CD14-positive monocyte (primary cell): ENCODE measurements around the gene SCAPER. TPM values are rescaled to one million over a fixed set of nuclear protein-coding genes. Genes with fewer than 3 reads are reported as not detected.

ENCODE experiments used
- DNase-seq, 3 donors: peaks; one replicate each; pipeline ENCODE4 v3.0.0-alpha.2; 2011 to 2022
- H2AFZ ChIP-seq: 2 replicates; pipeline ENCODE4 v1.6.0; 2012; ENCODE audit warnings: mild to moderate bottlenecking, low read depth, low read length, inconsistent platforms; ENCODE audit not compliant: insufficient read depth, poor library complexity, severe bottlenecking
- H3K27ac ChIP-seq, 2 donors: 1 replicate in 1 of 2; 2 replicates in 1 of 2; pipeline ENCODE4 v1.5.1; 2012 to 2013; ENCODE audit warnings: low read length in 2 of 2, control low read depth in 1 of 2, inconsistent platforms in 1 of 2, low read depth in 1 of 2, mild to moderate bottlenecking in 1 of 2
- H3K27me3 ChIP-seq, 2 donors: one replicate each; pipeline versions ENCODE4 v1.6.0 to v1.6.1; 2011 to 2013; ENCODE audit warnings: low read length in 2 of 2; ENCODE audit not compliant: control insufficient read depth in 2 of 2, insufficient read depth in 2 of 2
- H3K36me3 ChIP-seq, 2 donors: replicated peaks in 1 of 2; 1 replicate in 1 of 2; 2 replicates in 1 of 2; pipeline versions ENCODE4 v1.5.1 to v1.6.1; 2012 to 2013; ENCODE audit warnings: low read length in 2 of 2, control low read depth in 1 of 2, inconsistent platforms in 1 of 2, mild to moderate bottlenecking in 1 of 2; ENCODE audit not compliant: insufficient read depth in 2 of 2, control insufficient read depth in 1 of 2
- H3K4me1 ChIP-seq, 2 donors: 1 replicate in 1 of 2; 2 replicates in 1 of 2; pipeline versions ENCODE4 v1.5.1 to v1.6.1; 2012 to 2013; ENCODE audit warnings: low read length in 2 of 2, control low read depth in 1 of 2, inconsistent platforms in 1 of 2, mild to moderate bottlenecking in 1 of 2, moderate library complexity in 1 of 2; ENCODE audit not compliant: insufficient read depth in 2 of 2, control insufficient read depth in 1 of 2
- H3K4me2 ChIP-seq: replicated peaks from 2 replicates; pipeline ENCODE3; 2012; ENCODE audit warnings: low read length, moderate library complexity, mild to moderate bottlenecking; ENCODE audit not compliant: poor library complexity, severe bottlenecking; ENCODE audit errors: extremely low read depth
- H3K4me3 ChIP-seq, 3 experiments: fragments of 200-600 bp in 1 of 3; sonication (generic) in 1 of 3; replicated peaks in 1 of 3; 1 replicate in 2 of 3; 2 replicates in 1 of 3; pipeline ENCODE4 v1.5.1; 2011 to 2013; ENCODE audit warnings: low read length in 3 of 3, mild to moderate bottlenecking in 3 of 3, control low read depth in 2 of 3, low read depth in 2 of 3, inconsistent platforms in 1 of 3, moderate library complexity in 1 of 3
- H3K79me2 ChIP-seq: 2 replicates; pipeline ENCODE4 v1.6.0; 2012; ENCODE audit warnings: mild to moderate bottlenecking, control low read depth, inconsistent platforms, low read length, moderate library complexity; ENCODE audit not compliant: insufficient read depth
- H3K9ac ChIP-seq: 2 replicates; pipeline ENCODE4 v1.6.0; 2017; ENCODE audit warnings: low read length, mild to moderate bottlenecking; ENCODE audit not compliant: insufficient read depth, poor library complexity, severe bottlenecking
- H3K9me3 ChIP-seq, 2 donors: replicated peaks in 1 of 2; 1 replicate in 1 of 2; 2 replicates in 1 of 2; pipeline versions ENCODE4 v1.5.1 to v1.6.1; 2012 to 2013; ENCODE audit warnings: low read length in 2 of 2, control low read depth in 1 of 2; ENCODE audit not compliant: control insufficient read depth in 1 of 2, insufficient read depth in 1 of 2
- H4K20me1 ChIP-seq: 2 replicates; pipeline ENCODE4 v1.6.0; 2012; ENCODE audit warnings: mild to moderate bottlenecking, low read length, control low read depth, moderate library complexity; ENCODE audit not compliant: insufficient read depth
- H3K27ac Mint-ChIP-seq, 7 donors: one replicate each; pipeline ENCODE4 v1.8.0; 2020; ENCODE audit warnings: mild to moderate bottlenecking in 7 of 7, mixed read lengths in 7 of 7, moderate library complexity in 6 of 7, inconsistent platforms in 2 of 7
- H3K27me3 Mint-ChIP-seq, 3 donors: one replicate each; pipeline ENCODE4 v1.8.0; 2021 to 2022; ENCODE audit warnings: low read depth in 3 of 3, mild to moderate bottlenecking in 3 of 3, mixed read lengths in 3 of 3, moderate library complexity in 3 of 3, inconsistent platforms in 1 of 3
- H3K36me3 Mint-ChIP-seq, 2 donors: one replicate each; pipeline ENCODE4 v1.8.0; 2020; ENCODE audit warnings: mixed read lengths in 2 of 2, inconsistent platforms in 1 of 2, mild to moderate bottlenecking in 1 of 2
- H3K4me1 Mint-ChIP-seq: one replicate; pipeline ENCODE4 v1.8.0; 2020; ENCODE audit warnings: mild to moderate bottlenecking, mixed read lengths
- H3K4me3 Mint-ChIP-seq, 2 donors: one replicate each; pipeline ENCODE4 v1.8.0; 2020; ENCODE audit warnings: mild to moderate bottlenecking in 2 of 2, mixed read lengths in 2 of 2, moderate library complexity in 1 of 2
- H3K9me3 Mint-ChIP-seq, 7 donors: one replicate each; pipeline ENCODE4 v1.8.0; 2020 to 2022; ENCODE audit warnings: mixed read lengths in 7 of 7, mild to moderate bottlenecking in 6 of 7, moderate library complexity in 6 of 7, inconsistent platforms in 2 of 7
- CTCF ChIP-seq: fragments of 200-600 bp; IDR thresholded peaks from one replicate; pipeline ENCODE4 v1.8.0; 2022; ENCODE audit warnings: antibody characterized with exemption, mild to moderate bottlenecking
- WGBS: methylation state at CpG from one replicate; pipeline ENCODE4 v1.1.5; 2013; ENCODE audit warnings: missing lambda C conversion rate; ENCODE audit not compliant: insufficient coverage; 5-methylcytosine and 5-hydroxymethylcytosine counted together
- intact Hi-C, 2 donors: fragments of 100-400 bp; cut with micrococcal nuclease; formaldehyde crosslinking; loops; one replicate each; pipeline versions ENCODE4 v1.15.0 to v1.15.1; 2023
- polyA plus RNA-seq, 3 donors: library from polyadenylated mRNA; depleted of rRNA in 1 of 3; unstranded in 2 of 3; stranded (reverse) in 1 of 3; fragments of 300-500 nt in 2 of 3; fragments of >200 nt in 1 of 3; fragmentation: Illumina TruSeq in 2 of 3; gene quantifications; 1 replicate in 2 of 3; 2 replicates in 1 of 3; pipeline ENCODE4 v1.2.3, GENCODE V29; 2012 to 2021

The SCAPER gene
- polyA plus RNA-seq, 3 donors = 2.5 to 5.4 (median 4.2) TPM

GRCh38 chr15:76674883-76675282 is 230.3 kb downstream of the SCAPER start:
- no CpG with 5 or more reads among the region's 2 CpGs for WGBS

GRCh38 chr15:76669521-76670207 is 235.5 kb downstream of the SCAPER start:
- H3K36me3 ChIP-seq = peaks cover 0 to 7% of the 10 kb centered on the region in 2 donors
- Mint-ChIP-seq H3K36me3 (peaks cover 8 to 9% of the 10 kb centered on the region in 2 donors), H3K27me3 (no peaks in the 10 kb centered on the region), H3K9me3 (no peaks in the 10 kb centered on the region), H3K27ac (no peak overlapping the region), H3K4me3 (no peak overlapping the region), H3K4me1 (no peaks in the 10 kb centered on the region)
- H3K27ac ChIP-seq = no peak overlapping the region
- no peak overlapping the region for H3K4me3 ChIP-seq
- WGBS = 100% methylated on average over 1 of the region's 4 CpGs
- no peaks in the 10 kb centered on the region for H3K27me3 ChIP-seq
- intact Hi-C loops = no loop called here
- no peak for DNase-seq
- no peak overlapping the region for H3K4me2 ChIP-seq
- no peak for TF ChIP-seq CTCF
- H3K4me1 ChIP-seq = no peaks in the 10 kb centered on the region
- no peak overlapping the region for H2AFZ ChIP-seq
- H4K20me1 ChIP-seq = no peaks in the 10 kb centered on the region
- H3K79me2 ChIP-seq = no peaks in the 10 kb centered on the region
- no peak overlapping the region for H3K9ac ChIP-seq
- H3K9me3 ChIP-seq = no peaks in the 10 kb centered on the region

More at GRCh38 chr15:76674883-76675282, 230.3 kb downstream of the SCAPER start:
- TF ChIP-seq CTCF = no peak
- Histone ChIP-seq H3K9ac (no peak overlapping the region), H3K27ac (no peak overlapping the region), H3K9me3 (no peaks in the 10 kb centered on the region), H3K79me2 (no peaks in the 10 kb centered on the region), H3K4me3 (no peak overlapping the region), H2AFZ (no peak overlapping the region), H3K27me3 (no peaks in the 10 kb centered on the region), H3K36me3 (no peaks in the 10 kb centered on the region), H4K20me1 (no peaks in the 10 kb centered on the region), H3K4me1 (no peaks in the 10 kb centered on the region), H3K4me2 (no peak overlapping the region)
- Mint-ChIP-seq H3K36me3 (peaks cover 0 to 4% of the 10 kb centered on the region in 2 donors), H3K4me3 (no peak overlapping the region), H3K27me3 (no peaks in the 10 kb centered on the region), H3K9me3 (no peaks in the 10 kb centered on the region), H3K27ac (no peak overlapping the region), H3K4me1 (no peaks in the 10 kb centered on the region)
- intact Hi-C loops = no loop called here
- DNase-seq = no peak
